GM18505 (cell line): ENCODE results near the gene TBX4.

Experiments
- ATAC-seq: cut with Tn5 transposase; IDR thresholded peaks from one replicate; pipeline ENCODE4 v1.9.1; 2021; ENCODE audit not compliant: unreplicated experiment
- POLR2A ChIP-seq: IDR thresholded peaks from 4 replicates; pipeline ENCODE4 v1.6.1; 2011; ENCODE audit warnings: borderline replicate concordance; ENCODE audit not compliant: insufficient read depth, insufficient read length; ENCODE audit errors: extremely low read depth

The TBX4 gene

DNA sequence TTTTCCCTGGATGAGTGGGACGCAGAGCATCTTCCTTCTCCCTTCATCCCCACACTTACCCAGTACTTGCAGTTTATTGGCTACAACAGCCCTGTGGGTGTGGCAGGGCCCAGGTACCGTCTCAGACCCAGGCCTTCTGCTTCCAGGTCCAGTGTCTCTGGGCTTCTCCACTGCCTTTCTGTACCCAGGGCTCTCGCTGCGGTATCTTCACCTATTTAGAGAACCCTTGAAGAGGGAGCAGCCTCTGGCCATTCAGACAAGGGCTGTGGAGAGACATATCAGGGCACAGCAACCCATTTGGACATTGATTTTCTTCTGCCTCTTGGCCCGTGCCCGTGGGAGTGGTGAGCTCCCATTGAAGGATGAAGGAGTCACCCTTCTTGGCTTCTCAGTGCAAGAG, 17.3 kb downstream of the TBX4 start:
- ATAC-seq: no peak
- TF ChIP-seq POLR2A: no peak

DNA sequence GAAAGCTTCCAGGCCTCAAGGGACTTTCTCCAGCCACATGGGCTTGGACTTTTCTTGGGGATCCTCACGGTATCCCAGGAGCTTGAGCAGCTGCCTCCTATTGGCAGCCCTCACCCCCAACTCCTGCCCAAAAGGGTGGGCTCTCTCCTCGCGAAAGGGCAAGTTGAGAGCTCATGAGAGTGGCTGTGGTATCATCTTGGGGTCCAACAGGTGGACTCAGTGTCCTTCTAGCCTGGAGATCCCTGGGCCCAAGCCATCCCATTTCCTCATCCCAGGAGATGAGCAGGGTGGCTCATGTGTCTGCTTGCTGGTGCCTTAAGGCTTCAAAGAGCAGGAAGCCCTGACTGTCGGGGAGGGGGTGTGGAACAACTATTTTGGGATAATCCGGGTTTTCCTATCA, 17.7 kb downstream of the TBX4 start:
- no peak for TF ChIP-seq POLR2A
- no peak for ATAC-seq

DNA sequence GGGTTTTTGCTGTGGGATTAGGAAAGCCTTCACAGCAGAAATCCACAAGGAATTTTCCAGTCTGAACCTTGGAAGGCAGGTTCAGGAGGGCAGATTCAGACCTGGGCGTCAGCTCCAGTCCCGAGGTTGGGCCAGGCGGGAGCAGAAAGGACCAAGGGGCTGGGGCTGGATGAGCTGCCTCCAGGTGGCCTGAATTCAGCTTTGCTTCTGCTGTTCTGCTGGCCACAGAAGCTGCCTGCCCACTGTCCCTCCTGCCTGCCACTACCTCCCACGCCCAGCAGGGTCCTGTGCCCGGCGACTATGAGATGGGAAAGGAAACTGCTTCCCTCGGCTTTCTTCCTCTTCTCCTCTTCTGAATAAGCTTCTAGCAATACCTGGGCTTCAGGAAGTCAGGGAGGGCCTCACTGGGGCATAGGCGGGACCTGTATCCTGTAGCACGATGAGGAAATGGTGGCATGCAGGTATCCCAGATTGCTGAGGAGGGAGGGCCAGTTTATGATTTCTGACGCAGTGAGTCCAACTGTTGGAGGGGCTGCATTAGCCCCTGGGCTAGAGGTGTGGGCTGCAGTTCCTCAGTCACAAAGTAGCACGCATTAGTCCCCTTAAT, 18.4 kb downstream of the TBX4 start:
- no peak for ATAC-seq
- TF ChIP-seq POLR2A: no peak

DNA sequence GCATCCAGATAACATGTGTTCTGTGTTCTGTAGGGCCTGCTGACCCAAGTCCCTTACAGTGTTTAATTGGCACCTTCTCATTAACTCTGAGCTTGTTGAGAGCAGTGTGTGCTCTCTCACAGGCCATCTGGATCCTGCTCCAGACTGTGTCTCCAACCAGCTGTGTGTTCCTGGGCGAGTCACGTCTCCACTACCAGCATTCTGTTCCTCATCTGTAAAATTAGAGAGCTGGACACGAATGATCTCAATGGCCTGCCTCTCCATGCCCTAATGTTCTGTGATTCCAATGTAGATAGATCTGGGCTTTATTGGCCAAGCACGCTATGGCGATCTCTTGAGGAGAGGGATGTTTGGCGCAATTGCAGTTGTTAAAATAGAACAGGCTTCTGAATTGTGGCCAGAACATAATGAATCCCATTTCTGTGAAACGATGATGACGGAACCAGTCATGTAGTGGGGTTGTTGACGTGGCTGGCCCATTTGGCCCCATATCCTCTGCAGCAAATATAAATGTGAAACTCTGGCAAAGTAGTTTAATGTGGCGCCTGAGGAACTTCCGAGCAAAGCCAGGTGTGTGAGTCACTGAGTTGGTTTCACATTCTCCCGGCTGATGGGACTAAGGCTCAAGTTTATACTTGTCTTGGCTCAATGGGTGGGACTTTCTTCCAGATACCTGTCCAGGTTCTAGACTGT, 22.2 kb downstream of the TBX4 start:
- no peak for ATAC-seq

DNA sequence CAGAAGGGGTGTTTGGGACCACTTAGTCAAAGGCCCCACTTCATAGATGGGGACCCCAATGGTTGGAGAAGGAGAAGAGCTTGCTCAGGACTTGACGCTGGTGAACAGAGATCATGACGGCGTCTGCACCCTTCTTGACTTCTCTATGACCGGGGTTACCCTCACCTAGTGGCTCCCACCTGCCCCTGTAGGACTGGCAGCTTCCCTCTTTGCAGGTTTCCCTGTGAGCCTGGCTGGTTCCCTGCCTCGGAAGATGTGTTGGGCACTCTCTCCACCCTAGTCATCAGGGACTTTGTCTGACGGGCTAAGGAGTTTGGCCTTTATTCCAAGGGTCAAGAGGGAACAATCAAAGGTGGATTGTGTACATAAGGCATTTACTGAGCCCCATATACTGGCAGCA, 22.7 kb downstream of the TBX4 start:
- no peak for TF ChIP-seq POLR2A
- ATAC-seq: no peak

More for the DNA sequence above, 22.2 kb downstream of the TBX4 start:
- no peak for TF ChIP-seq POLR2A

DNA sequence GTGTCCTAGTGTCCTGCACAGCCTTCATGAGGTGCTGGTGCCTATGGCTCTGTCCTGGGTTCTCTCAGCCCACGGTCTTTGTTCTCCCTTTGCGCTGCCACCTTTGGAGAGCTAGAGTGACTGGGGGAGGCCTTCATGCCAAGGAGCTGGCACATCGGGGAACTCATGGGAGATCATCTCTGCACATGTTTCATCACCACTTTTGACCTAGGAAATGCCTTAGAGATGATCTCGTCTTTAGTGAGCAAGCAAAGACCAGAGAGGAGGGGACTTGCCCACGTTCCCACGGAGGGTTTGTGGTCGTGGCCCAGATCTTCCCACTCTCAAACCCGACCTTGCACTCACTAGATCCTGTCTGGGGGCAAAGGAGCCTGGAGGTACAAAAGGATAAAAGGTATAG, 23.5 kb downstream of the TBX4 start:
- no peak for ATAC-seq
- no peak for TF ChIP-seq POLR2A

DNA sequence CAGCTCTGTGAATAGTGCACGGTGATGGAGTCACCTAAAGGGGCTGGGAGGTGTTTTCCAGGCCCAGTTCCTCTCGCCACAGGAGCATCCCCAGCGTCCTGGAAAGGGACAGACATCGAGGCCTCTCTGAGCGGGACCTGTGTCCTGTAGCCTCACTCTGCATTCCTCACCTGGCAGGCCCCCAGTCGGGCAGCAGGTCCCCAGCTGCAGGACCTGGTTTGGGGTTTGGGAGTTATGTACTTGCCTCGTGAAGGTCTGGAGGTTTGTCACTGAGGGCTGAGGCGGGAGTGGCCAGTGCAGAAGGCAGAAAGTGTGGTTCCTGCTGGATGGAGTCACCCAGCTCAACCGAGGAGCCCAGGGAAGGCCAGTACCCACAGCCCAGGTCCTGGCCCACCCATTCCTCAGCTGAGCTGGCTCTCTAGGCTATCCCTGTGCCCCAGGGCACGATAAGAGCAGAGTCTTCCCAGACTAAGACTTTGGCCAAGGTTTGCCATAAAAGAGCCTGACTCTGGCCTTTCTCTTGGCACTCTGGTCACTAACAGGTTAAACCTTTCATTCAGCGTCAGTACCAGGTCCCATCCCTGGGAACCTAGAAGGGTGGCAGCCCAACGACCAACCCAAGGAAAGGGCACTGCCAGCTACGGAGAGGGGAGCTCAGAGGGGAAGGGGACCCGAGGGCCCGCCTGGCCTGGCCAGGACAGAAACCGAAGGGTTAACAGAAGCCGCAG, 24.4 kb downstream of the TBX4 start:
- TF ChIP-seq POLR2A: no peak

DNA sequence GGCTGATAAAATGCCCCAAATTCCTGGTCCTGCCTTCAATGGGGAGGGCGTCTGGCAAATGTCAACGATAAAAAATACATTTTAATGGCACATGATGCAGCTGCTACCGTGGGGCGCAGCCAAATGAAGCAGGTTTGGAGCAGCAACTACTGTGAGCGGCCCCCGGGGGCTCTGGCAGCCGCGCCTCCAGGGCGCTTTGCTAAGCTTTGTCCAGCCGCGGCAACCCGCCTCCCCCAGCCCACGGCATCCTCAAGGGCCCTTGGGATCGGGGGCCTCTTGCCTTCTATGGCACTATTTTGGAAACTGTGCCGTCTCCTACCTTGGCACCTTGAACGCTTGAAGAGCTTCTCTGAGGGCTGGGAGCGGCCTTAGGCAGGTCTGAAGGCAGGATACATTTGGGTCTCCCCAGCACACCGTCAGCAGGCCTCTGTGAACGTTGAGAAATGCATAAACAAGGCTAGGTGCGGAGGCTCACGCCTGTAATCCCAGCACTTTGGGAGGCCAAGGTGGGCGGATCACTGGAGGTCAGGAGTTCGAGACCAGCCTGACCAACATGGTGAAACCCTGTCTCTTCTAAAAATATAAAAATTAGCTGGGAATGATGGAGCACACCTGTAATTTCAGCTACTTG, 25.1 kb downstream of the TBX4 start:
- no peak for ATAC-seq
- TF ChIP-seq POLR2A: no peak

More for the DNA sequence above, 24.4 kb downstream of the TBX4 start:
- no peak for ATAC-seq

DNA sequence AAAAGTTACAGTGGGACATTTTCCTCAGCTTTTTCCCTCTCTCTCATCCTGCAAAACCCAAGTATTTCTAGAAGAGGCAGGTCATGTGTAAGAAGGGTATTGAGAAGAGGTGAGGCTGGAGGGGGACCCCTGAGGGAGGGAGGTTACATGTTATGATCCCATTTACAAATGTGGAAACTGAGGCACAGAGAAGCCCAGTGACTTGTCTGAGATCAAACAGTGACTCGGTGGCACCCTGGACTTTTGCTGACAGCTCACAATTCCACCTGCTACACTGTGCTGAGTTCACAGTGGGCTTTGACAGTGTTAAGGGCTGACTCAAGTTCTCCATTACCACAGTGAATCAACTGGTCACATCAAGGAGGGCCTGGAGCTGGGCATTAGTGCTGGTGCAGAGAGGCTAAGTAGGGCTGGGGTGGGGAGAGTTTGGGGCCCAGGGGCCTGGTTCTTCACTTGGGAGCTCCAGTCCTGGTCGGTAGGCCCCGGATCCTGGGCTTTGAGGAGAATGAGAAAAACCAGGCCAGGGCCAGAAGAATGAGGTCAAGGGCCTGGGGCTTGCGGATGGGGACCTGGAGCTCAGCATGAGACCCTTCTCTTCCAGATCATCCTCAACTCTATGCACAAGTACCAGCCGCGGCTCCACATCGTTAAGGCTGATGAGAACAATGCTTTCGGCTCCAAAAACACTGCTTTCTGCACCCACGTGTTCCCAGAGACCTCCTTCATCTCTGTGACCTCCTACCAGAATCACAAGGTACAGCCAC, 26.0 kb downstream of the TBX4 start:
- ATAC-seq: no peak

DNA sequence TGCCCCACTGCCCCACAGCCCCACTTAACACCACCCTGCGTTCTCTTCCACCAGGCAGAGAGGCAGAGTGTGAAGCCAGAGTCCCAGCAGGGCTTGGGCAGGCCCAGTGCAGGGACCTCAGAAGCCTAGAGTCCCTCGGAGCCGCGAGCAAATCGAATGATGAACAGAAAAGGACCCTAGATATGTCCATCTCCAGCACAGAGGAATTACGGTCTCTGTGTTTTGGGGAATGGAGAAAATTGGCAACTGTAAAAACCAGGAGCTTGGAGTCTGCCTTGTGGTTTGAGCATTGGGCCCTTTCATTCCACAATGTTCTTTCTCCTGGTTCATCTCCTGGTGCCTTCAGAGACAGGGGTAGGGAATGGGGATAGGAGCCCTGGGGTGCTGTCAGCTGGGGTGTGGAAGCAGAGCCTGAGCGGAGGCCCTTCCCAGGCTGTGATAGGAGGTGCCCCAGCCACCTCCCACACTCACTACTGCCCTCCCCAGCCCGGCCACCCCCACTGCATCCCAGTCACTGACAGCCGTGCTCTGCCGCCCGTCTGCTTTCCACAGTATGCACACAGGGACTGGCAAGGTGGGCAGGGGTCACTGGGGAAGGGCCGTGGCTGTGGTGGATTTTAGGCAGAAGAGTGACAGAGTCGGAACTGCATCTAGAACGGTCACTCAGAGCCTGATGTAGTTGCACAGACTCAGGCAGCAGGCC, 26.7 kb downstream of the TBX4 start:
- no peak for ATAC-seq
- no peak for TF ChIP-seq POLR2A

More for the DNA sequence above, 26.0 kb downstream of the TBX4 start:
- no peak for TF ChIP-seq POLR2A

DNA sequence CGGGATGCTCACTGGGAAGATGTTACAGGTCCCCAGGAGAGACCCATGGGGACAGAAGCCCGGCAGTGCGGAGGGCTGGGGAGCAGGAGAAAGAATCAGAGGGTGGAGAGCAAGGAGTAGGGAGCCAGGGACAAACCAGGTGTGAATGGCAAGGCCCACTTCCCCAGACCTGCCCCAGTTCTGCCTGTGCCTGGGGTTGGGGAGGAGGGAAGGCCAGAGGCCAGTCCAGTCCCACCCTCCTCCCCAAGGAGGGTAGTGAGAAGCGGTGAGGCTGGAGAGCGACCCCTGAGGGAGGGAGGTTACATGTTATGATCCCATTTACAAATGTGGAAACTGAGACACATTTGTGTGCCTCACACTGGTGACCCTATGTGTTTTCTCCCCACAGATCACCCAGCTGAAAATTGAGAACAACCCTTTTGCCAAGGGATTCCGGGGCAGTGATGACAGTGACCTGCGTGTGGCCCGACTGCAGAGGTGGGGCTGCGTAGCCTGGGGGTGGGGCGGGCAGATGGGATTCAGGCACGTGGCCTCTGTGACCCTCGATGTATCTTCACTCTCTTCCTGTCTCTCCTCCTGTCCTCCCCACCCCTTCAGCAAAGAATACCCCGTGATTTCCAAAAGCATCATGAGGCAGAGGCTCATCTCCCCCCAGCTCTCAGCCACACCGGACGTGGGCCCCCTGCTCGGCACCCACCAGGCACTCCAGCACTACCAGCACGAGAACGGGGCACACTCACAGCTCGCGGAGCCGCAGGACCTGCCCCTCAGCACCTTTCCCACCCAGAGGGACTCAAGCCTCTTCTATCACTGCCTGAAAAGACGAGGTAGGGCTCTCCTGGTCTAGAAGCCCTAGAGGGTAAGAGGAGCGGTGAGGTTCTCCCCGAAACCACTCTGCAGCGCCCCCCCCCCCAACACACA, 27.5 kb downstream of the TBX4 start:
- ATAC-seq: no peak
- TF ChIP-seq POLR2A: no peak
